HepG2 (cell line): ENCODE measurements around the gene SIRT7. TPM values are rescaled to one million over a fixed set of nuclear protein-coding genes. Genes with fewer than 3 reads are reported as not detected.
A peak's percentile ranks its signal among the peaks of the same experiment; 100 is the strongest.

Source experiments
- ASH2L ChIP-seq: fragments of 300-600, 200-600 bp; sonication (generic); IDR thresholded peaks from 2 replicates; pipeline ENCODE4 v1.7.0; 2017; ENCODE audit warnings: low read depth, mild to moderate bottlenecking, moderate library complexity, mixed read lengths, low read length; ENCODE audit not compliant: insufficient read length
- BCL6 ChIP-seq: IDR thresholded peaks from 2 replicates; pipeline ENCODE4 v1.6.1; 2016; ENCODE audit warnings: missing genetic modification reagents, missing compliant biosample characterization
- KAT8 ChIP-seq: IDR thresholded peaks from 2 replicates; pipeline ENCODE4 v1.6.1; 2016; ENCODE audit warnings: missing genetic modification reagents, missing compliant biosample characterization
- MBNL3 ChIP-seq: fragments of 250-450 bp; sonication (Bioruptor Pico); conservative IDR thresholded peaks from 2 replicates; pipeline ENCODE4 v1.8.0; 2022; ENCODE audit warnings: mild to moderate bottlenecking, inconsistent platforms
- PHF21A ChIP-seq: sonication (generic); formaldehyde crosslinking; IDR thresholded peaks from 2 replicates; pipeline ENCODE4 v1.5.0; 2020; ENCODE audit warnings: mild to moderate bottlenecking, missing genetic modification reagents
- PLRG1 ChIP-seq: fragments of 450-650 bp; conservative IDR thresholded peaks from 2 replicates; pipeline ENCODE4 v1.6.1; 2016
- SMARCC2 ChIP-seq: fragments of 450-650 bp; IDR thresholded peaks from 2 replicates; pipeline ENCODE4 v1.6.1; 2017; ENCODE audit warnings: antibody characterized with exemption, mild to moderate bottlenecking
- SNAPC2 ChIP-seq: sonication (generic); formaldehyde crosslinking; IDR thresholded peaks from 2 replicates; pipeline ENCODE4 v1.8.1; 2022; ENCODE audit warnings: mild to moderate bottlenecking, missing genetic modification reagents
- SRY ChIP-seq: sonication (generic); formaldehyde crosslinking; IDR thresholded peaks from 2 replicates; pipeline ENCODE4 v1.8.0; 2022; ENCODE audit warnings: mild to moderate bottlenecking, missing genetic modification reagents
- ZBTB20 ChIP-seq: sonication (generic); formaldehyde crosslinking; IDR thresholded peaks from 2 replicates; pipeline ENCODE4 v1.8.1; 2023; ENCODE audit warnings: missing genetic modification reagents, low read depth, mild to moderate bottlenecking, borderline replicate concordance
- ZNF441 ChIP-seq: sonication (generic); formaldehyde crosslinking; IDR thresholded peaks from 2 replicates; pipeline ENCODE4 v1.7.0; 2021; ENCODE audit warnings: missing genetic modification reagents, borderline replicate concordance
- ZNF451 ChIP-seq: sonication (generic); formaldehyde crosslinking; IDR thresholded peaks from 2 replicates; pipeline ENCODE4 v1.5.0; 2020; ENCODE audit warnings: mild to moderate bottlenecking, missing genetic modification reagents
- ZNF510 ChIP-seq: sonication (generic); formaldehyde crosslinking; IDR thresholded peaks from 2 replicates; pipeline ENCODE4 v1.4.0; 2020; ENCODE audit warnings: low read depth, mild to moderate bottlenecking, missing genetic modification reagents
- ZNF562 ChIP-seq: sonication (generic); formaldehyde crosslinking; IDR thresholded peaks from 2 replicates; pipeline ENCODE4 v1.8.0; 2022; ENCODE audit warnings: missing genetic modification reagents, borderline replicate concordance
- ZNF674 ChIP-seq: sonication (generic); formaldehyde crosslinking; IDR thresholded peaks from 2 replicates; pipeline ENCODE4 v1.5.0; 2020; ENCODE audit warnings: low read depth, mild to moderate bottlenecking, missing genetic modification reagents
- ZNF775 ChIP-seq: sonication (generic); formaldehyde crosslinking; IDR thresholded peaks from 2 replicates; pipeline ENCODE4 v1.4.0; 2020; ENCODE audit warnings: missing genetic modification reagents, mild to moderate bottlenecking, moderate library complexity, borderline replicate concordance
- ZNF891 ChIP-seq: sonication (generic); formaldehyde crosslinking; IDR thresholded peaks from 2 replicates; pipeline ENCODE4 v1.5.0; 2020; ENCODE audit warnings: mild to moderate bottlenecking, missing genetic modification reagents
- ZSCAN25 ChIP-seq: sonication (generic); formaldehyde crosslinking; IDR thresholded peaks from 2 replicates; pipeline ENCODE4 v1.8.0; 2022; ENCODE audit warnings: mild to moderate bottlenecking, missing genetic modification reagents
- polyA plus RNA-seq, 8 experiments: library from polyadenylated mRNA; depleted of rRNA in 3 of 8; stranded (reverse) in 7 of 8; unstranded in 1 of 8; fragments of >200 nt; fragmentation: Illumina TruSeq in 4 of 8; extraction: Trizol in 4 of 8; gene quantifications; 2 replicates each; pipeline versions ENCODE4 v1.2.1 to v1.2.3, GENCODE V29; 2011 to 2016; ENCODE audit warnings: low read depth in 4 of 8, missing spikeins in 1 of 8, mixed read lengths in 1 of 8; ENCODE audit not compliant: insufficient read depth in 1 of 8
- total RNA-seq, 5 experiments: library from RNA; depleted of rRNA; stranded (reverse); fragments of >200 nt; fragmentation: Illumina TruSeq; extraction: Trizol; gene quantifications; 2 replicates each; pipeline ENCODE4 v1.2.3, GENCODE V29; 2016; ENCODE audit warnings: low read depth in 1 of 5
- TF ChIP-seq, protein P1 (sequence below): sonication (generic); formaldehyde crosslinking; IDR thresholded peaks from 2 replicates; pipeline ENCODE4 v1.4.0; 2020; ENCODE audit warnings: missing genetic modification reagents, mild to moderate bottlenecking, borderline replicate concordance
- TF ChIP-seq, protein P2 (sequence below): sonication (generic); formaldehyde crosslinking; IDR thresholded peaks from 2 replicates; pipeline ENCODE4 v1.4.0; 2020; ENCODE audit warnings: missing genetic modification reagents
- TF ChIP-seq, protein P3 (sequence below): sonication (generic); formaldehyde crosslinking; conservative IDR thresholded peaks from 2 replicates; pipeline ENCODE4 v1.4.0; 2020; ENCODE audit warnings: missing genetic modification reagents
- TF ChIP-seq, protein P4 (sequence below): fragments of 450-650 bp; IDR thresholded peaks from 2 replicates; pipeline ENCODE4 v1.6.1; 2017; ENCODE audit warnings: mild to moderate bottlenecking

SIRT7 gene
- total and polyA plus RNA-seq, 2 of the 13 experiments (the other 11 are each of a cell fraction or from before 2014, with no cell fraction given) = 8.3 to 24.8 TPM

DNA sequence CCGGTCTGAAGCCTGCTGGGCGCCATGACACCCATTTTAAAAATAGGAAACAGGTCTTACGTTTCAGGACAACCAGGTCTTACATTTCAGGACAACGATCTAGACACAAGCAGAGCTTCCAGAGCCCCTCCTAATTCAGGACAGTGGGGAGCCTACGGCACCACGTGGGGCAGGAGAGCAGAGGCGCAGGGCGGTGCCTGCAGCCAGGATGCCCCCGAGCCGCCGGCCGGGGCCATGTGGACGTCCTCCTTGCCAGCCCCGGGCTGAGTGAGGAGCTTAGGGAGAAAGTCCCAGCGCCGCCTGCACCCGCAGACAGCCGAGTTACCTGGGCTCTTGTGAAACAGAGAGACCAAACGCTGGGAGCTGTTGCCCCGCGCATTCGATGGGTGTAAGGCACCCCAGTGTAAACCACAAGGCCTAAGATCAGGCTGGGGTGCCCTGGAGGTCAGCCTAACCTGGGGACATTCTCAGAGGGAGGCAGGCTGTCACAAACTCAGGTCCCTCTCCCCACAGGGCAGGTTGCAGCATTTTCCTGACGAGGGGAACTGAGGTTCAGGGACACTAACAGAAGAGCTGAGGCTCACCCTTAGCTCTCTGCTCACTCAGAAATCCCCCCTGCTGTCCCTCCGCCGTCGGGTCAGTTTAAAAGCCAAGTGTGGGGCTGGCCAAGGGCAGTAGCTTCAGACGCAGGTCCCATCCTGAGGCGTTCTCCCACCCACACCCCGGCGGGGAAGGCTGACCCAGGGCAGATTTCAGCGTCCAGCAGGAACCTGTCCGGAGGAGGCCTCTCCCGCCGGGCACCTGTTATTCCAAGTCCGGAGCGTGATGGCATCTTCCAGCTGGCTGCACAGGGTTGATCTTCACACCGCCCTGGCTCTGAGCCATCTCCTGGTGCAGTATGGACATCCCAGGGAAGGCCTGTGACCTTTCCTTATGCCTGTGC lies 44.8 kb upstream of the SIRT7 start (continued):
- TF ChIP-seq, protein P1, sequence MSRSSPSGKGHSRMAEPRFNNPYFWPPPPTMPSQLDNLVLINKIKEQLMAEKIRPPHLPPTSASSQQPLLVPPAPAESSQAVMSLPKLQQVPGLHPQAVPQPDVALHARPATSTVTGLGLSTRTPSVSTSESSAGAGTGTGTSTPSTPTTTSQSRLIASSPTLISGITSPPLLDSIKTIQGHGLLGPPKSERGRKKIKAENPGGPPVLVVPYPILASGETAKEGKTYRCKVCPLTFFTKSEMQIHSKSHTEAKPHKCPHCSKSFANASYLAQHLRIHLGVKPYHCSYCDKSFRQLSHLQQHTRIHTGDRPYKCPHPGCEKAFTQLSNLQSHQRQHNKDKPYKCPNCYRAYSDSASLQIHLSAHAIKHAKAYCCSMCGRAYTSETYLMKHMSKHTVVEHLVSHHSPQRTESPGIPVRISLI = 0 out of 2 replicates have a peak, but pooled peaks have one; percentile 9
- TF ChIP-seq PHF21A (CRISPR knock-in tag) = peak; percentile 54
- TF ChIP-seq, protein P2, sequence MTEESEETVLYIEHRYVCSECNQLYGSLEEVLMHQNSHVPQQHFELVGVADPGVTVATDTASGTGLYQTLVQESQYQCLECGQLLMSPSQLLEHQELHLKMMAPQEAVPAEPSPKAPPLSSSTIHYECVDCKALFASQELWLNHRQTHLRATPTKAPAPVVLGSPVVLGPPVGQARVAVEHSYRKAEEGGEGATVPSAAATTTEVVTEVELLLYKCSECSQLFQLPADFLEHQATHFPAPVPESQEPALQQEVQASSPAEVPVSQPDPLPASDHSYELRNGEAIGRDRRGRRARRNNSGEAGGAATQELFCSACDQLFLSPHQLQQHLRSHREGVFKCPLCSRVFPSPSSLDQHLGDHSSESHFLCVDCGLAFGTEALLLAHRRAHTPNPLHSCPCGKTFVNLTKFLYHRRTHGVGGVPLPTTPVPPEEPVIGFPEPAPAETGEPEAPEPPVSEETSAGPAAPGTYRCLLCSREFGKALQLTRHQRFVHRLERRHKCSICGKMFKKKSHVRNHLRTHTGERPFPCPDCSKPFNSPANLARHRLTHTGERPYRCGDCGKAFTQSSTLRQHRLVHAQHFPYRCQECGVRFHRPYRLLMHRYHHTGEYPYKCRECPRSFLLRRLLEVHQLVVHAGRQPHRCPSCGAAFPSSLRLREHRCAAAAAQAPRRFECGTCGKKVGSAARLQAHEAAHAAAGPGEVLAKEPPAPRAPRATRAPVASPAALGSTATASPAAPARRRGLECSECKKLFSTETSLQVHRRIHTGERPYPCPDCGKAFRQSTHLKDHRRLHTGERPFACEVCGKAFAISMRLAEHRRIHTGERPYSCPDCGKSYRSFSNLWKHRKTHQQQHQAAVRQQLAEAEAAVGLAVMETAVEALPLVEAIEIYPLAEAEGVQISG = no peak
- TF ChIP-seq ZBTB20 (CRISPR knock-in tag) = peak; percentile 31; the same call in 1 of the 2 replicates
- TF ChIP-seq, protein P3, sequence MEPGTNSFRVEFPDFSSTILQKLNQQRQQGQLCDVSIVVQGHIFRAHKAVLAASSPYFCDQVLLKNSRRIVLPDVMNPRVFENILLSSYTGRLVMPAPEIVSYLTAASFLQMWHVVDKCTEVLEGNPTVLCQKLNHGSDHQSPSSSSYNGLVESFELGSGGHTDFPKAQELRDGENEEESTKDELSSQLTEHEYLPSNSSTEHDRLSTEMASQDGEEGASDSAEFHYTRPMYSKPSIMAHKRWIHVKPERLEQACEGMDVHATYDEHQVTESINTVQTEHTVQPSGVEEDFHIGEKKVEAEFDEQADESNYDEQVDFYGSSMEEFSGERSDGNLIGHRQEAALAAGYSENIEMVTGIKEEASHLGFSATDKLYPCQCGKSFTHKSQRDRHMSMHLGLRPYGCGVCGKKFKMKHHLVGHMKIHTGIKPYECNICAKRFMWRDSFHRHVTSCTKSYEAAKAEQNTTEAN (CRISPR knock-in tag) = no peak
- no peak for TF ChIP-seq SRY (CRISPR knock-in tag)
- peak; percentile 78 for TF ChIP-seq ZNF891 (CRISPR knock-in tag)
- no peak for TF ChIP-seq ZNF674
- no peak for TF ChIP-seq ZNF441 (CRISPR knock-in tag)
- no peak for TF ChIP-seq BCL6 (CRISPR knock-in tag)
- TF ChIP-seq ZNF562 = no peak
- 0 out of 2 replicates have a peak, but pooled peaks have one; percentile 31 for TF ChIP-seq SNAPC2 (CRISPR knock-in tag)
- TF ChIP-seq KAT8 (CRISPR knock-in tag) = no peak
- TF ChIP-seq SMARCC2 = no peak
- no peak for TF ChIP-seq ZSCAN25
- TF ChIP-seq PLRG1 = no peak
- TF ChIP-seq ZNF451 (CRISPR knock-in tag) = no peak
- TF ChIP-seq ZNF775 = no peak
- no peak for TF ChIP-seq MBNL3 (CRISPR knock-in tag)
- no peak for TF ChIP-seq ASH2L
- TF ChIP-seq, protein P4, sequence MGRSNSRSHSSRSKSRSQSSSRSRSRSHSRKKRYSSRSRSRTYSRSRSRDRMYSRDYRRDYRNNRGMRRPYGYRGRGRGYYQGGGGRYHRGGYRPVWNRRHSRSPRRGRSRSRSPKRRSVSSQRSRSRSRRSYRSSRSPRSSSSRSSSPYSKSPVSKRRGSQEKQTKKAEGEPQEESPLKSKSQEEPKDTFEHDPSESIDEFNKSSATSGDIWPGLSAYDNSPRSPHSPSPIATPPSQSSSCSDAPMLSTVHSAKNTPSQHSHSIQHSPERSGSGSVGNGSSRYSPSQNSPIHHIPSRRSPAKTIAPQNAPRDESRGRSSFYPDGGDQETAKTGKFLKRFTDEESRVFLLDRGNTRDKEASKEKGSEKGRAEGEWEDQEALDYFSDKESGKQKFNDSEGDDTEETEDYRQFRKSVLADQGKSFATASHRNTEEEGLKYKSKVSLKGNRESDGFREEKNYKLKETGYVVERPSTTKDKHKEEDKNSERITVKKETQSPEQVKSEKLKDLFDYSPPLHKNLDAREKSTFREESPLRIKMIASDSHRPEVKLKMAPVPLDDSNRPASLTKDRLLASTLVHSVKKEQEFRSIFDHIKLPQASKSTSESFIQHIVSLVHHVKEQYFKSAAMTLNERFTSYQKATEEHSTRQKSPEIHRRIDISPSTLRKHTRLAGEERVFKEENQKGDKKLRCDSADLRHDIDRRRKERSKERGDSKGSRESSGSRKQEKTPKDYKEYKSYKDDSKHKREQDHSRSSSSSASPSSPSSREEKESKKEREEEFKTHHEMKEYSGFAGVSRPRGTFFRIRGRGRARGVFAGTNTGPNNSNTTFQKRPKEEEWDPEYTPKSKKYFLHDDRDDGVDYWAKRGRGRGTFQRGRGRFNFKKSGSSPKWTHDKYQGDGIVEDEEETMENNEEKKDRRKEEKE = no peak
- TF ChIP-seq ZNF510 (CRISPR knock-in tag) = no peak
